Smooth muscle cell (in vitro differentiated cells): Measurements from ENCODE around the gene SEC14L2. TPM values are rescaled to one million over a fixed set of nuclear protein-coding genes. Genes with fewer than 3 reads are reported as not detected.

Experiments
- DNase-seq: peaks from one replicate; lab custom pipeline; 2025; ENCODE audit not compliant: unreplicated experiment; lab: John Stamatoyannopoulos, UW
- H2AFZ ChIP-seq: fragments of 200-600 bp; sonication (generic); 2 replicates; pipeline ENCODE4 v1.6.0; 2016; ENCODE audit warnings: antibody characterized with exemption, low read depth, mild to moderate bottlenecking
- H3F3A ChIP-seq: fragments of 200-600 bp; sonication (generic); 2 replicates; pipeline ENCODE4 v1.6.0; 2017; ENCODE audit warnings: antibody characterized with exemption, low read depth
- H3K27ac ChIP-seq: fragments of 200-600 bp; sonication (generic); 2 replicates; pipeline ENCODE4 v1.5.1; 2016; ENCODE audit warnings: low read depth, mild to moderate bottlenecking
- H3K27me3 ChIP-seq: fragments of 200-600 bp; sonication (generic); 2 replicates; pipeline ENCODE4 v1.6.1; 2016; ENCODE audit warnings: low read depth, mild to moderate bottlenecking
- H3K36me3 ChIP-seq: fragments of 200-600 bp; sonication (generic); 2 replicates; pipeline ENCODE4 v1.5.1; 2016; ENCODE audit warnings: low read depth
- H3K4me1 ChIP-seq: fragments of 200-600 bp; sonication (generic); 2 replicates; pipeline ENCODE4 v1.5.1; 2016; ENCODE audit warnings: low read depth
- H3K4me2 ChIP-seq: fragments of 200-600 bp; sonication (generic); 2 replicates; pipeline ENCODE4 v1.6.0; 2016; ENCODE audit warnings: mild to moderate bottlenecking
- H3K4me3 ChIP-seq: fragments of 200-600 bp; sonication (generic); 2 replicates; pipeline ENCODE4 v1.5.1; 2016; ENCODE audit warnings: mild to moderate bottlenecking
- H3K79me2 ChIP-seq: fragments of 200-600 bp; sonication (generic); 2 replicates; pipeline ENCODE4 v1.6.0; 2016; ENCODE audit warnings: low read depth, mild to moderate bottlenecking
- H3K9ac ChIP-seq: fragments of 200-600 bp; sonication (generic); 2 replicates; pipeline ENCODE4 v1.6.0; 2016; ENCODE audit warnings: low read depth
- H3K9me3 ChIP-seq: fragments of 200-600 bp; sonication (generic); replicated peaks from 2 replicates; pipeline ENCODE4 v1.5.1; 2016; ENCODE audit warnings: low read depth
- H4K20me1 ChIP-seq: fragments of 200-600 bp; sonication (generic); 2 replicates; pipeline ENCODE4 v1.6.0; 2016; ENCODE audit warnings: low read depth
- CTCF ChIP-seq: fragments of 200-600 bp; sonication (generic); IDR thresholded peaks from 2 replicates; pipeline ENCODE4 v1.5.1; 2017; ENCODE audit warnings: borderline replicate concordance, mild to moderate bottlenecking, antibody characterized with exemption; ENCODE audit not compliant: insufficient read depth, poor library complexity, severe bottlenecking
- WGBS: methylation state at CpG from one replicate; pipeline ENCODE4 v1.1.7; 2016; ENCODE audit warnings: low lambda C conversion rate; 5-methylcytosine and 5-hydroxymethylcytosine counted together
- polyA plus RNA-seq: library from polyadenylated mRNA; unstranded; fragments of >200 nt; fragmentation: Nextera tagmentation; extraction: Ambion mirVana; gene quantifications from 2 replicates; pipeline ENCODE4 v1.2.1, GENCODE V29; 2016
- total RNA-seq: library from RNA; depleted of rRNA; stranded (reverse); fragments of >200 nt; gene quantifications from 2 replicates; pipeline ENCODE4 v1.2.3, GENCODE V29; 2014

SEC14L2 gene
- total and polyA plus RNA-seq, 2 experiments from 2014 or later, result 8.2 to 15.1 TPM

DNA sequence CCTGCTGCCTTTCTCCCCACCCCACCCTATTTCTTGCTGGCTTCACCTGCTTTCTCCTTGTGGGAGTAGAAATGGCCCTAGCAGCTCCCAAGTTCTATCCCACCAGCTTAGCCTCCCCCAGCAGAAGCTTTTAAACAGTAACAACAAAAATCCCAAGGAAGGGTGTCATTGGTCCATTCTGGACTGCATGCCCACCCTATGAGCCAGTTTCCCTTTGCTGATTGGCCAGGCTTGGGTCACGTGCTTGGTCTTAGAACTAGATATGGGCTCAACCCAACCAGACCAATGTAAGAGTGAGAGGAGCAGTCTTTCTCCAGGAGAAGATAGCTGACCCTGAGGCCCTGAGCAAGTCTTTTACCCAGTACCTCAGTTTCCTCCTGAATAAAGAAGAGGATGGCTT is 31.1 kb downstream of the SEC14L2 start:
- Histone ChIP-seq H3F3A (peaks cover 8% of the 10 kb centered on the region), H4K20me1 (no peaks in the 10 kb centered on the region), H3K79me2 (no peaks in the 10 kb centered on the region), H3K9ac (no peak overlapping the region), H3K4me2 (no peak overlapping the region), H3K27me3 (no peaks in the 10 kb centered on the region), H2AFZ (no peak overlapping the region), H3K4me3 (no peak overlapping the region), H3K9me3 (no peaks in the 10 kb centered on the region), H3K27ac (no peak overlapping the region), H3K36me3 (no peaks in the 10 kb centered on the region), H3K4me1 (peaks cover 3% of the 10 kb centered on the region)
- no peak for TF ChIP-seq CTCF
- DNase-seq, result no peak
- 96% methylated on average over 1 of the region's 1 CpG for WGBS

DNA sequence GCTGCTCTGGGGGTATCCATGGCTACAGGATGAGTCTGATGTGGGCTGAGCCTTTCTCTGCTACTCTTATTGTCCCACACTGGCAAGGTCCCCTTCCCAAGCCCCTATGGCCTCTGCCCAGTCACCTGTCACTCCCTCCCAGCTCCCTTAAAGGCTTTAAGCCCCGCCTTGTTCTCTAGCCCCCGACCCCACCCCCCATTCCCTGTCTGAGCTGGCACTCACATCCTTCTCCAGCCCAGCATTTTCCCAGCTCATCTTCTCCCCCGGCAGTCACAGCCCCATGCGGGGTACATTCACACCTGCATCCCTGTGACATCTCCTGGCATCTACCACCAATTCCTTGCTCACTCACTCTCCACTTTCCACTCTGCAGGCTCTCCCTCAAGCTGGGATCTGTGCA is 33.1 kb downstream of the SEC14L2 start:
- DNase-seq, result no peak
- Histone ChIP-seq H3K4me3 (no peak overlapping the region), H4K20me1 (no peaks in the 10 kb centered on the region), H3K36me3 (no peaks in the 10 kb centered on the region), H3K27ac (no peak overlapping the region), H3F3A (peaks cover 2% of the 10 kb centered on the region), H3K9me3 (no peaks in the 10 kb centered on the region), H3K4me1 (no peaks in the 10 kb centered on the region), H3K4me2 (no peak overlapping the region), H3K27me3 (no peaks in the 10 kb centered on the region), H2AFZ (no peak overlapping the region), H3K79me2 (no peaks in the 10 kb centered on the region), H3K9ac (no peak overlapping the region)
- 71% methylated on average over 3 of the region's 4 CpGs for WGBS
- no peak for TF ChIP-seq CTCF

- H3K27me3 ChIP-seq, result no peaks in the 10 kb centered on the region
- no peak overlapping the region for H2AFZ ChIP-seq
- no peaks in the 10 kb centered on the region for H3K9me3 ChIP-seq
- TF ChIP-seq CTCF, result no peak
- H3K79me2 ChIP-seq, result no peaks in the 10 kb centered on the region
- no peak overlapping the region for H3K4me3 ChIP-seq
- WGBS, result 76% methylated on average over 4 of the region's 4 CpGs
- DNase-seq, result no peak
- H3K36me3 ChIP-seq, result no peaks in the 10 kb centered on the region
- H3K27ac ChIP-seq, result no peak overlapping the region
- H3F3A ChIP-seq, result no peaks in the 10 kb centered on the region
- H4K20me1 ChIP-seq, result no peaks in the 10 kb centered on the region
- no peak overlapping the region for H3K4me2 ChIP-seq
- H3K4me1 ChIP-seq, result no peaks in the 10 kb centered on the region
- H3K9ac ChIP-seq, result no peak overlapping the region
Measured at GRCh38 chr22:30430933-30431332, 34.1 kb downstream of the SEC14L2 start.

DNA sequence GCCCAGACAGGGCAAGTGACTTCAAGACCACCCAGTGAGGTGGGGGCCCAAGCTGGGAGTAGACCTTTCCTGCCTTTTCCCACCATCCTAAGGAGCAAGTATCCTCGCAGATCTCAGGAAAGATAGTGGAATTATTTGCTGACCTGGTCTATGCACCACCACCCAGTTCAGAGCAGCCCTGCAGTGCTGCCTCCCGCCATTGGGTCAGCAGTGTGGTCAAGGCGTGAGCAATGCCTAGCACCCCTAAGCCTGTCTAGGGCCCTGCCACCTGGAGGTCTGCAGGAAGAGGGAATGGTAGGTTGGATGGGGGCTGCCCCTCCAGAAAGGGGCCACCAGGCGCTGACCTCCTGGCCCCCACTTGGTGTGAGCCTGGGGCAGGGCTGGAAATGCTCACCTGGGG is 35.3 kb downstream of the SEC14L2 start:
- Histone ChIP-seq H3K9ac (no peak overlapping the region), H3K9me3 (no peaks in the 10 kb centered on the region), H2AFZ (no peak overlapping the region), H4K20me1 (no peaks in the 10 kb centered on the region), H3F3A (no peaks in the 10 kb centered on the region), H3K4me3 (no peak overlapping the region), H3K4me1 (no peaks in the 10 kb centered on the region), H3K4me2 (no peak overlapping the region), H3K27me3 (no peaks in the 10 kb centered on the region), H3K36me3 (no peaks in the 10 kb centered on the region), H3K79me2 (no peaks in the 10 kb centered on the region), H3K27ac (no peak overlapping the region)
- DNase-seq, result no peak
- WGBS, result 84% methylated on average over 4 of the region's 4 CpGs
- no peak for TF ChIP-seq CTCF
